Hepatocyte (in vitro differentiated cells): ENCODE measurements around the gene NOTCH1. TPM values are rescaled to one million over a fixed set of nuclear protein-coding genes. Genes with fewer than 3 reads are reported as not detected.

Experiments used
- DNase-seq: peaks from one replicate; pipeline ENCODE4 v3.0.0-alpha.2; 2016; ENCODE audit warnings: low spot score
- H2AFZ ChIP-seq: fragments of 200-600 bp; sonication (generic); 2 replicates; pipeline ENCODE4 v1.6.0; 2016; ENCODE audit warnings: antibody characterized with exemption, mild to moderate bottlenecking
- H3K27ac ChIP-seq: fragments of 200-600 bp; sonication (generic); 2 replicates; pipeline ENCODE4 v1.5.1; 2016; ENCODE audit warnings: mild to moderate bottlenecking
- H3K27me3 ChIP-seq: fragments of 200-600 bp; sonication (generic); 2 replicates; pipeline ENCODE4 v1.6.1; 2016
- H3K36me3 ChIP-seq: fragments of 200-600 bp; sonication (generic); replicated peaks from 2 replicates; pipeline ENCODE4 v1.5.1; 2016; ENCODE audit warnings: low read depth; ENCODE audit not compliant: insufficient read depth
- H3K4me1 ChIP-seq: fragments of 200-600 bp; sonication (generic); 2 replicates; pipeline ENCODE4 v1.5.1; 2016; ENCODE audit warnings: mild to moderate bottlenecking, moderate library complexity; ENCODE audit not compliant: insufficient read depth
- H3K4me2 ChIP-seq: fragments of 200-600 bp; sonication (generic); 2 replicates; pipeline ENCODE4 v1.6.0; 2016
- H3K4me3 ChIP-seq: fragments of 200-600 bp; sonication (generic); 2 replicates; pipeline ENCODE4 v1.5.1; 2016; ENCODE audit warnings: mild to moderate bottlenecking
- H3K79me2 ChIP-seq: fragments of 200-600 bp; sonication (generic); 2 replicates; pipeline ENCODE4 v1.6.0; 2017; ENCODE audit warnings: mild to moderate bottlenecking
- H3K9me2 ChIP-seq: fragments of 200-600 bp; sonication (generic); replicated peaks from 2 replicates; pipeline ENCODE4 v1.6.0; 2017; ENCODE audit warnings: mild to moderate bottlenecking; ENCODE audit not compliant: insufficient read depth
- H3K9me3 ChIP-seq: fragments of 200-600 bp; sonication (generic); 2 replicates; pipeline ENCODE4 v1.5.1; 2016; ENCODE audit warnings: low read depth, mild to moderate bottlenecking
- H4K20me1 ChIP-seq: fragments of 200-600 bp; sonication (generic); 2 replicates; pipeline ENCODE4 v1.6.0; 2016; ENCODE audit warnings: mild to moderate bottlenecking; ENCODE audit not compliant: insufficient read depth, poor library complexity, severe bottlenecking
- EZH2 ChIP-seq: fragments of 200-600 bp; sonication (generic); IDR thresholded peaks from 2 replicates; pipeline ENCODE4 v1.6.1; 2016; ENCODE audit warnings: antibody characterized with exemption, mild to moderate bottlenecking, borderline replicate concordance
- EZH2phosphoT487 ChIP-seq: fragments of 200-600 bp; sonication (generic); IDR thresholded peaks from one replicate; pipeline ENCODE4 v1.6.1; 2018; ENCODE audit warnings: antibody characterized with exemption, mild to moderate bottlenecking, low read depth, moderate library complexity; ENCODE audit not compliant: unreplicated experiment, severe bottlenecking
- WGBS: methylation state at CpG from one replicate; pipeline ENCODE4 v1.1.6; 2016; ENCODE audit warnings: low lambda C conversion rate; ENCODE audit errors: missing lambda C conversion rate; 5-methylcytosine and 5-hydroxymethylcytosine counted together
- polyA plus RNA-seq: library from polyadenylated mRNA; unstranded; fragments of >200 nt; fragmentation: Nextera tagmentation; extraction: Ambion mirVana; gene quantifications from 2 replicates; pipeline ENCODE4 v1.2.1, GENCODE V29; 2016
- total RNA-seq: library from RNA; depleted of rRNA; stranded (reverse); fragments of >200 nt; gene quantifications from 2 replicates; pipeline ENCODE4 v1.2.3, GENCODE V29; 2014
- TF ChIP-seq, protein P1 (sequence below): fragments of 200-600 bp; sonication (generic); IDR thresholded peaks from 2 replicates; pipeline ENCODE4 v1.5.1; 2016; ENCODE audit warnings: antibody characterized with exemption, mild to moderate bottlenecking; ENCODE audit not compliant: poor library complexity

Gene NOTCH1
- total and polyA plus RNA-seq, 2 experiments from 2014 or later: 5.3 to 6.5 TPM

DNA sequence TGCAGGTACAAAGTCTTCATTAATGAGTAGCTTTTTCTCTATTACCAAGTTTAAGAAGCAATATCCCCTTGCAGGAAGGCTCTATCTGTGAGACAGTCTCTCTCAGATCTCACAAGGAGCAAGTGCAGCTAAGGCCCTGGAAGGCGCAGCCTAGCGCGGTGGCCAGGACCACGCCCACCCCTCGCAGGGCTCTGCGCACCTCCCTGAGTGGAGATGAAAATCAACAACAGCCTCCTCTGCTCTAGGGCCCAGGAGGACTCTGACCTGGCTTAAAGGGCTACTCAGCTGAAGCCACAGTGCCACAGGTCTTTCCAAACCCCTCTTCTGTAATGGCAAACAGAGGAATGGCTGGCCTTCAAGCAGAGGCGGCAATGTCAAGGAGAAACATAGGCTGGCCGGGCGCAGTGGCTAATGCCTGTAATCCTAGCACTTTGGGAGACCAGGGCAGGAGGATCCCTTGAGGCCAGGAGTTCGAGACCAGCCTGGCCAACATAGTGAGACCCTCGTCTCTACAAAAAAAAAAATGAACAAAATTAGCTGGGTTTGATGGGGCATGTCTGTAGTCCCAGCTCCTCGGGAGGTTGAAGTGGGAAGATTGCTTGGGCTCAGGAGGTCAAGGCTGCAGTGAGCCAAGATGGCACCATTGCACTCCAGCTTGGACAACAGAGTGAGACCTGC is 74.9 kb downstream of the NOTCH1 start:
- Histone ChIP-seq H3K4me1 (no peaks in the 10 kb centered on the region), H3K36me3 (no peaks in the 10 kb centered on the region), H2AFZ (no peak overlapping the region), H3K9me3 (no peaks in the 10 kb centered on the region), H3K27ac (no peak overlapping the region), H3K9me2 (no peaks in the 10 kb centered on the region), H3K4me3 (no peak overlapping the region), H3K79me2 (peaks cover 68% of the 10 kb centered on the region), H4K20me1 (peaks cover 61% of the 10 kb centered on the region), H3K4me2 (no peak overlapping the region), H3K27me3 (no peaks in the 10 kb centered on the region)
- no peak for DNase-seq
- WGBS: 96% methylated on average over 12 of the region's 12 CpGs
- TF ChIP-seq EZH2phosphoT487 (no peak), EZH2 (no peak)
- TF ChIP-seq, protein P1, sequence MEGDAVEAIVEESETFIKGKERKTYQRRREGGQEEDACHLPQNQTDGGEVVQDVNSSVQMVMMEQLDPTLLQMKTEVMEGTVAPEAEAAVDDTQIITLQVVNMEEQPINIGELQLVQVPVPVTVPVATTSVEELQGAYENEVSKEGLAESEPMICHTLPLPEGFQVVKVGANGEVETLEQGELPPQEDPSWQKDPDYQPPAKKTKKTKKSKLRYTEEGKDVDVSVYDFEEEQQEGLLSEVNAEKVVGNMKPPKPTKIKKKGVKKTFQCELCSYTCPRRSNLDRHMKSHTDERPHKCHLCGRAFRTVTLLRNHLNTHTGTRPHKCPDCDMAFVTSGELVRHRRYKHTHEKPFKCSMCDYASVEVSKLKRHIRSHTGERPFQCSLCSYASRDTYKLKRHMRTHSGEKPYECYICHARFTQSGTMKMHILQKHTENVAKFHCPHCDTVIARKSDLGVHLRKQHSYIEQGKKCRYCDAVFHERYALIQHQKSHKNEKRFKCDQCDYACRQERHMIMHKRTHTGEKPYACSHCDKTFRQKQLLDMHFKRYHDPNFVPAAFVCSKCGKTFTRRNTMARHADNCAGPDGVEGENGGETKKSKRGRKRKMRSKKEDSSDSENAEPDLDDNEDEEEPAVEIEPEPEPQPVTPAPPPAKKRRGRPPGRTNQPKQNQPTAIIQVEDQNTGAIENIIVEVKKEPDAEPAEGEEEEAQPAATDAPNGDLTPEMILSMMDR: no peak

DNA sequence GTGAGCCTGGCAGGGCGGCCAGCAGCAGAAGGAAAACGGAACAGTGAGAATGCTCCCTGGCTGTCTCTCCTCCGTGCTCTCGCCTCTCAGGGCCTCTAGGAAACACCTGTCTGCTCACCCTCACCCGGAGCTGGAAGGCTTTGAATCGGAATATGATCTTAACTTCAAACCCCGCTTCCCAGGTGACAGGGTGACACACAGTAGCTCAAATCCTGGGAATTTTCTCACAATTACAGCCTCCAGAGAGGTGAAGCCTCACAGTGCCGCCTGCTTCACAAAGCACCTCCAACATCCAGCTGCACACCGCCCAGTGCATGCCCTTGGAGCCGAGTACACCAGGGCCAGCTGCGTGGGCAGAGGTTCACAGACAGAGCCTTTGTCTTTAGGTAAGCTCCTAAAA is 75.5 kb downstream of the NOTCH1 start:
- Histone ChIP-seq H4K20me1 (peaks cover 61% of the 10 kb centered on the region), H3K4me1 (no peaks in the 10 kb centered on the region), H3K27me3 (no peaks in the 10 kb centered on the region), H3K27ac (no peak overlapping the region), H3K36me3 (no peaks in the 10 kb centered on the region), H3K9me3 (no peaks in the 10 kb centered on the region), H3K4me2 (no peak overlapping the region), H2AFZ (no peak overlapping the region), H3K9me2 (no peaks in the 10 kb centered on the region), H3K4me3 (no peak overlapping the region), H3K79me2 (peaks cover 63% of the 10 kb centered on the region)
- TF ChIP-seq EZH2phosphoT487 (no peak), EZH2 (no peak)
- TF ChIP-seq, protein P1: no peak
- DNase-seq: no peak
- WGBS: 96% methylated on average over 11 of the region's 11 CpGs

DNA sequence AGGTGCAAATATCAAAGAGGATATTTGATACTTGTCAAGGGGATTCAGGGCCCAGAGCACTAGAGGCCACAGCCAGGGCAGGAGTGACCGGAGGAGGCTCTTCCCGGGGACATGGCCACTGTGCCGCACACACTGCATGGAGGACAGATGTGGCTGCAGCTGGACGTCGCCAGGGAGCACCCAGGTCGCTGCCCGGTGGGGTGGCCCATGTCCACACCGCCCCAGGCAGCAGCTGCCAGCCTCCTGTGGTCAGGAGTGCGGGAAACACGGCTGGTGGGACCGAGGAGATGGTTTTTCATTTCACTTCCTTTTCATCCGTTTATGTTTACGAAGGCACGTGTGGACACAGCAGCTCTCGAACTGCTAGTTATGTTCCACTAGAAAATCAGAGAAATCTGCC is 78.1 kb downstream of the NOTCH1 start:
- H3K9me3 ChIP-seq: no peaks in the 10 kb centered on the region
- peaks cover 45% of the 10 kb centered on the region for H3K79me2 ChIP-seq
- H2AFZ ChIP-seq: no peak overlapping the region
- H3K4me1 ChIP-seq: no peaks in the 10 kb centered on the region
- TF ChIP-seq, protein P1: no peak
- TF ChIP-seq EZH2phosphoT487: no peak
- no peak overlapping the region for H3K4me2 ChIP-seq
- peaks cover 42% of the 10 kb centered on the region for H4K20me1 ChIP-seq
- H3K4me3 ChIP-seq: no peak overlapping the region
- whole genome bisulfite sequencing: 98% methylated on average over 15 of the region's 15 CpGs
- H3K27me3 ChIP-seq: no peaks in the 10 kb centered on the region
- no peak overlapping the region for H3K27ac ChIP-seq
- H3K9me2 ChIP-seq: no peaks in the 10 kb centered on the region
- peaks cover 6% of the 10 kb centered on the region for H3K36me3 ChIP-seq
- DNase-seq: no peak
